ENCODE results near the gene RBAK. TPM values are rescaled to one million over a fixed set of nuclear protein-coding genes. Genes with fewer than 3 reads are reported as not detected.

RBAK gene
- total and polyA plus RNA-seq, 2 of the 4 experiments (the other 2 are of a cell fraction), result 2.8 to 8.1 TPM

GRCh38 chr7:5065107-5065407, 19.4 kb downstream of the RBAK start:
- CTCF ChIA-PET, result no interaction called here
- Histone ChIP-seq H3K9me3 (ENCODE audit: control insufficient read depth, insufficient read depth, low read length) (peaks cover 74% of the 10 kb centered on the region), H2BK120ac (ENCODE audit: low read depth, low read length) (no peak overlapping the region), H3K79me1 (ENCODE audit: low read depth in 1 of 2, low read length in 2 of 2) (no peaks in the 10 kb centered on the region; a peak in 1 of 4 replicates), H4K5ac (ENCODE audit: low read depth, low read length) (no peak overlapping the region), H3K36me3 (ENCODE audit: control insufficient read depth, insufficient read depth, low read length) (peaks cover 49% of the 10 kb centered on the region), H3K23ac (ENCODE audit: low read depth, low read length) (no peak overlapping the region), H2AK9ac (replicated peaks; ENCODE audit: low read depth, low read length, poor library complexity) (no peak overlapping the region), H2BK5ac (ENCODE audit: low read depth, low read length, poor library complexity, severe bottlenecking) (no peak overlapping the region), H4K20me1 (ENCODE audit: insufficient read depth, low read length) (no peaks in the 10 kb centered on the region), H3K27me3 (ENCODE audit: control insufficient read depth, insufficient read depth, low read length) (no peaks in the 10 kb centered on the region), H3K9me1 (ENCODE audit: insufficient read depth, low read length) (no peaks in the 10 kb centered on the region), H3K14ac (replicated peaks; ENCODE audit: low read depth, low read length) (no peak overlapping the region), H4K91ac (ENCODE audit: insufficient read depth, low read depth, low read length) (no peak overlapping the region), H3K4me2 (ENCODE audit: low read depth, low read length) (no peak overlapping the region), H2BK15ac (ENCODE audit: low read depth, low read length) (no peak overlapping the region), H3K18ac (ENCODE audit: low read depth, low read length) (no peak overlapping the region), H3K27ac (ENCODE audit: insufficient read depth, low read length) (no peak overlapping the region), H3K4me3 (ENCODE audit: insufficient read depth, low read depth, low read length) (no peak overlapping the region), H3K4me1 (ENCODE audit: control insufficient read depth, insufficient read depth, low read length) (no peaks in the 10 kb centered on the region), H3K56ac (ENCODE audit: extremely low read depth, insufficient read depth, low read length) (no peak overlapping the region), H2BK20ac (ENCODE audit: low read depth, low read length) (no peak overlapping the region), H2AFZ (replicated peaks; ENCODE audit: low read length, poor library complexity) (no peak overlapping the region), H3K9ac (ENCODE audit: low read depth, low read length) (no peak overlapping the region), H3K4ac (ENCODE audit: low read depth, low read length) (no peak overlapping the region), H2AK5ac (ENCODE audit: low read depth, low read length) (no peak overlapping the region), H4K8ac (ENCODE audit: low read depth in 2 of 2, low read length in 2 of 2) (no peak overlapping the region)
- ATAC-seq (ENCODE audit: low read depth) (no peak), DNase-seq (no peak)
- POLR2A ChIA-PET (ENCODE audit: unreplicated experiment), result no interaction called here
- BruUV-seq (replicated peaks), result no TSS peak
- dilution Hi-C loops (cut with HindIII; ENCODE audit: low sequenced_read_pairs, unreplicated experiment) (no loop called here), in situ Hi-C loops (cut with MboI; ENCODE audit: low sequenced_read_pairs) (no loop called here), intact Hi-C loops (cut with micrococcal nuclease) (no loop called here)
- no CpG with 5 or more reads among the region's 5 CpGs for WGBS, 2 experiments (ENCODE audit: extremely low coverage in 2 of 2, insufficient read length in 1 of 2)
- TF ChIP-seq SMC3 (IDR thresholded peaks at IDR 0.05; ENCODE audit: low read depth, low read length), result no peak
- no peak for TF ChIP-seq MAFK (IDR thresholded peaks at IDR 0.05; ENCODE audit: low read depth, low read length)
- no peak for TF ChIP-seq MXI1 (IDR thresholded peaks at IDR 0.05; ENCODE audit: borderline replicate concordance, low read depth, low read length)
- TF ChIP-seq RFX5 (IDR thresholded peaks at IDR 0.05; ENCODE audit: low read depth, low read length), result no peak
- no peak for TF ChIP-seq CHD1 (IDR thresholded peaks at IDR 0.05; ENCODE audit: low read depth, low read length)
- no peak for TF ChIP-seq CEBPB (IDR thresholded peaks at IDR 0.05; ENCODE audit: low read depth, low read length)
- TF ChIP-seq USF2 (IDR thresholded peaks at IDR 0.05; ENCODE audit: low read depth, low read length), result no peak
- TF ChIP-seq, protein P1, sequence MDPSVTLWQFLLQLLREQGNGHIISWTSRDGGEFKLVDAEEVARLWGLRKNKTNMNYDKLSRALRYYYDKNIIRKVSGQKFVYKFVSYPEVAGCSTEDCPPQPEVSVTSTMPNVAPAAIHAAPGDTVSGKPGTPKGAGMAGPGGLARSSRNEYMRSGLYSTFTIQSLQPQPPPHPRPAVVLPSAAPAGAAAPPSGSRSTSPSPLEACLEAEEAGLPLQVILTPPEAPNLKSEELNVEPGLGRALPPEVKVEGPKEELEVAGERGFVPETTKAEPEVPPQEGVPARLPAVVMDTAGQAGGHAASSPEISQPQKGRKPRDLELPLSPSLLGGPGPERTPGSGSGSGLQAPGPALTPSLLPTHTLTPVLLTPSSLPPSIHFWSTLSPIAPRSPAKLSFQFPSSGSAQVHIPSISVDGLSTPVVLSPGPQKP (IDR thresholded peaks at IDR 0.05; ENCODE audit: borderline replicate concordance, low read depth, low read length), result no peak
- no peak for TF ChIP-seq RCOR1 (IDR thresholded peaks at IDR 0.05; ENCODE audit: insufficient replicate concordance, low read length)
- no peak for TF ChIP-seq FOS (IDR thresholded peaks at IDR 0.05; ENCODE audit: low read depth, low read length)
- TF ChIP-seq BHLHE40 (IDR thresholded peaks at IDR 0.05; ENCODE audit: low read depth, low read length), result no peak
- no peak for TF ChIP-seq NFE2L2 (IDR thresholded peaks at IDR 0.05; ENCODE audit: low read depth, low read length)
- no peak for TF ChIP-seq MAZ (IDR thresholded peaks at IDR 0.05; ENCODE audit: borderline replicate concordance, low read depth, low read length)
- no peak for TF ChIP-seq POLR2A (IDR thresholded peaks at IDR 0.05; ENCODE audit: low read depth, low read length)
- TF ChIP-seq CTCF (conservative IDR thresholded peaks at IDR 0.05; ENCODE audit: low read depth, low read length), result no peak
- TF ChIP-seq RAD21 (IDR thresholded peaks at IDR 0.05; ENCODE audit: low read length), result no peak

Data from IMR-90 (cell line).